HepG2 (cell line): Measurements from ENCODE around the gene PARN. TPM values are rescaled to one million over a fixed set of nuclear protein-coding genes. Genes with fewer than 3 reads are reported as not detected.

Experiments
- CEBPB ChIP-seq: IDR thresholded peaks from 2 replicates; pipeline ENCODE4 v1.6.1; 2011; ENCODE audit warnings: low read depth, low read length, improper control_type of control experiment, borderline replicate concordance
- CEBPG ChIP-seq: IDR thresholded peaks from 2 replicates; pipeline ENCODE4 v1.6.1; 2016
- GTF2F1 ChIP-seq: fragments of 150-350 bp; IDR thresholded peaks from 2 replicates; pipeline ENCODE4 v1.6.1; 2014; ENCODE audit warnings: low read length
- KMT2B ChIP-seq: IDR thresholded peaks from 2 replicates; pipeline ENCODE4 v1.6.1; 2016; ENCODE audit warnings: missing genetic modification reagents, missing compliant biosample characterization
- NCOA2 ChIP-seq: sonication (generic); formaldehyde crosslinking; IDR thresholded peaks from 2 replicates; pipeline ENCODE4 v1.8.0; 2022; ENCODE audit warnings: inconsistent platforms
- TBX2 ChIP-seq: sonication (generic); formaldehyde crosslinking; IDR thresholded peaks from 2 replicates; pipeline ENCODE4 v1.5.0; 2020; ENCODE audit warnings: missing genetic modification reagents, mild to moderate bottlenecking, borderline replicate concordance
- ZBTB33 ChIP-seq: sonication (generic); formaldehyde crosslinking; IDR thresholded peaks from 2 replicates; pipeline ENCODE4 v1.4.0; 2020; ENCODE audit warnings: missing genetic modification reagents
- ZNF234 ChIP-seq: sonication (generic); formaldehyde crosslinking; conservative IDR thresholded peaks from 2 replicates; pipeline ENCODE4 v1.5.1; 2020; ENCODE audit warnings: mild to moderate bottlenecking, missing genetic modification reagents
- ZNF337 ChIP-seq: sonication (generic); formaldehyde crosslinking; IDR thresholded peaks from 2 replicates; pipeline ENCODE4 v1.5.1; 2020; ENCODE audit warnings: missing genetic modification reagents, low read depth, mild to moderate bottlenecking, borderline replicate concordance
- ZNF414 ChIP-seq: sonication (generic); formaldehyde crosslinking; IDR thresholded peaks from 2 replicates; pipeline ENCODE4 v1.5.0; 2020; ENCODE audit warnings: missing genetic modification reagents
- ZNF501 ChIP-seq: sonication (generic); formaldehyde crosslinking; IDR thresholded peaks from 2 replicates; pipeline ENCODE4 v1.5.1; 2020; ENCODE audit warnings: mild to moderate bottlenecking, moderate library complexity, missing genetic modification reagents
- ZSCAN22 ChIP-seq: sonication (generic); formaldehyde crosslinking; IDR thresholded peaks from 2 replicates; pipeline ENCODE4 v1.4.0; 2020; ENCODE audit warnings: mild to moderate bottlenecking, missing genetic modification reagents
- polyA plus RNA-seq, 8 experiments: library from polyadenylated mRNA; depleted of rRNA in 3 of 8; stranded (reverse) in 7 of 8; unstranded in 1 of 8; fragments of >200 nt; fragmentation: Illumina TruSeq in 4 of 8; extraction: Trizol in 4 of 8; gene quantifications; 2 replicates each; pipeline versions ENCODE4 v1.2.1 to v1.2.3, GENCODE V29; 2011 to 2016; ENCODE audit warnings: low read depth in 4 of 8, missing spikeins in 1 of 8, mixed read lengths in 1 of 8; ENCODE audit not compliant: insufficient read depth in 1 of 8
- total RNA-seq, 5 experiments: library from RNA; depleted of rRNA; stranded (reverse); fragments of >200 nt; fragmentation: Illumina TruSeq; extraction: Trizol; gene quantifications; 2 replicates each; pipeline ENCODE4 v1.2.3, GENCODE V29; 2016; ENCODE audit warnings: low read depth in 1 of 5
- TF ChIP-seq, protein P1 (sequence below): IDR thresholded peaks from 2 replicates; pipeline ENCODE4 v1.6.1; 2016; ENCODE audit warnings: missing genetic modification reagents, missing compliant biosample characterization
- TF ChIP-seq, protein P2 (sequence below): sonication (generic); formaldehyde crosslinking; IDR thresholded peaks from 2 replicates; pipeline ENCODE4 v1.5.0; 2020; ENCODE audit warnings: mild to moderate bottlenecking, missing genetic modification reagents, borderline replicate concordance
- TF ChIP-seq, protein P3 (sequence below): sonication (generic); formaldehyde crosslinking; IDR thresholded peaks from 2 replicates; pipeline ENCODE4 v1.5.0; 2020; ENCODE audit warnings: missing genetic modification reagents

PARN gene
- total and polyA plus RNA-seq, 2 of the 13 experiments (the other 11 are each of a cell fraction or from before 2014, with no cell fraction given) = 13.3 to 47.6 TPM

- TF ChIP-seq, protein P1, sequence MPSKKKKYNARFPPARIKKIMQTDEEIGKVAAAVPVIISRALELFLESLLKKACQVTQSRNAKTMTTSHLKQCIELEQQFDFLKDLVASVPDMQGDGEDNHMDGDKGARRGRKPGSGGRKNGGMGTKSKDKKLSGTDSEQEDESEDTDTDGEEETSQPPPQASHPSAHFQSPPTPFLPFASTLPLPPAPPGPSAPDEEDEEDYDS (CRISPR knock-in tag) = 0 out of 2 replicates have a peak, but pooled peaks have one; percentile 9
- TF ChIP-seq ZNF414 (CRISPR knock-in tag) (0 out of 2 replicates have a peak, but pooled peaks have one; percentile 64), ZNF501 (CRISPR knock-in tag) (peak; percentile 51; the same call in 1 of the 2 replicates), CEBPB (peak; percentile 17; the same call in 1 of the 2 replicates), CEBPG (CRISPR knock-in tag) (peak; percentile 68), NCOA2 (peak; percentile 54; the same call in 1 of the 2 replicates), ZNF337 (0 out of 2 replicates have a peak, but pooled peaks have one; percentile 60), ZBTB33 (CRISPR knock-in tag) (peak; percentile 82), ZSCAN22 (CRISPR knock-in tag) (no peak), ZNF234 (CRISPR knock-in tag) (no peak), KMT2B (CRISPR knock-in tag) (peak; percentile 58), GTF2F1 (no peak), TBX2 (CRISPR knock-in tag) (peak; percentile 61)
- TF ChIP-seq, protein P2, sequence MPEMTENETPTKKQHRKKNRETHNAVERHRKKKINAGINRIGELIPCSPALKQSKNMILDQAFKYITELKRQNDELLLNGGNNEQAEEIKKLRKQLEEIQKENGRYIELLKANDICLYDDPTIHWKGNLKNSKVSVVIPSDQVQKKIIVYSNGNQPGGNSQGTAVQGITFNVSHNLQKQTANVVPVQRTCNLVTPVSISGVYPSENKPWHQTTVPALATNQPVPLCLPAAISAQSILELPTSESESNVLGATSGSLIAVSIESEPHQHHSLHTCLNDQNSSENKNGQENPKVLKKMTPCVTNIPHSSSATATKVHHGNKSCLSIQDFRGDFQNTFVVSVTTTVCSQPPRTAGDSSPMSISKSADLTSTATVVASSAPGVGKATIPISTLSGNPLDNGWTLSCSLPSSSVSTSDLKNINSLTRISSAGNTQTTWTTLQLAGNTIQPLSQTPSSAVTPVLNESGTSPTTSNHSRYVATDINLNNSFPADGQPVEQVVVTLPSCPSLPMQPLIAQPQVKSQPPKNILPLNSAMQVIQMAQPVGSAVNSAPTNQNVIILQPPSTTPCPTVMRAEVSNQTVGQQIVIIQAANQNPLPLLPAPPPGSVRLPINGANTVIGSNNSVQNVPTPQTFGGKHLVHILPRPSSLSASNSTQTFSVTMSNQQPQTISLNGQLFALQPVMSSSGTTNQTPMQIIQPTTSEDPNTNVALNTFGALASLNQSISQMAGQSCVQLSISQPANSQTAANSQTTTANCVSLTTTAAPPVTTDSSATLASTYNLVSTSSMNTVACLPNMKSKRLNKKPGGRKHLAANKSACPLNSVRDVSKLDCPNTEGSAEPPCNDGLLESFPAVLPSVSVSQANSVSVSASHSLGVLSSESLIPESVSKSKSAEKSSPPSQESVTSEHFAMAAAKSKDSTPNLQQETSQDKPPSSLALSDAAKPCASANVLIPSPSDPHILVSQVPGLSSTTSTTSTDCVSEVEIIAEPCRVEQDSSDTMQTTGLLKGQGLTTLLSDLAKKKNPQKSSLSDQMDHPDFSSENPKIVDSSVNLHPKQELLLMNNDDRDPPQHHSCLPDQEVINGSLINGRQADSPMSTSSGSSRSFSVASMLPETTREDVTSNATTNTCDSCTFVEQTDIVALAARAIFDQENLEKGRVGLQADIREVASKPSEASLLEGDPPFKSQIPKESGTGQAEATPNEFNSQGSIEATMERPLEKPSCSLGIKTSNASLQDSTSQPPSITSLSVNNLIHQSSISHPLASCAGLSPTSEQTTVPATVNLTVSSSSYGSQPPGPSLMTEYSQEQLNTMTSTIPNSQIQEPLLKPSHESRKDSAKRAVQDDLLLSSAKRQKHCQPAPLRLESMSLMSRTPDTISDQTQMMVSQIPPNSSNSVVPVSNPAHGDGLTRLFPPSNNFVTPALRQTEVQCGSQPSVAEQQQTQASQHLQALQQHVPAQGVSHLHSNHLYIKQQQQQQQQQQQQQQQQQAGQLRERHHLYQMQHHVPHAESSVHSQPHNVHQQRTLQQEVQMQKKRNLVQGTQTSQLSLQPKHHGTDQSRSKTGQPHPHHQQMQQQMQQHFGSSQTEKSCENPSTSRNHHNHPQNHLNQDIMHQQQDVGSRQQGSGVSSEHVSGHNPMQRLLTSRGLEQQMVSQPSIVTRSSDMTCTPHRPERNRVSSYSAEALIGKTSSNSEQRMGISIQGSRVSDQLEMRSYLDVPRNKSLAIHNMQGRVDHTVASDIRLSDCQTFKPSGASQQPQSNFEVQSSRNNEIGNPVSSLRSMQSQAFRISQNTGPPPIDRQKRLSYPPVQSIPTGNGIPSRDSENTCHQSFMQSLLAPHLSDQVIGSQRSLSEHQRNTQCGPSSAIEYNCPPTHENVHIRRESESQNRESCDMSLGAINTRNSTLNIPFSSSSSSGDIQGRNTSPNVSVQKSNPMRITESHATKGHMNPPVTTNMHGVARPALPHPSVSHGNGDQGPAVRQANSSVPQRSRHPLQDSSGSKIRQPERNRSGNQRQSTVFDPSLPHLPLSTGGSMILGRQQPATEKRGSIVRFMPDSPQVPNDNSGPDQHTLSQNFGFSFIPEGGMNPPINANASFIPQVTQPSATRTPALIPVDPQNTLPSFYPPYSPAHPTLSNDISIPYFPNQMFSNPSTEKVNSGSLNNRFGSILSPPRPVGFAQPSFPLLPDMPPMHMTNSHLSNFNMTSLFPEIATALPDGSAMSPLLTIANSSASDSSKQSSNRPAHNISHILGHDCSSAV (CRISPR knock-in tag) = no peak
- TF ChIP-seq, protein P3, sequence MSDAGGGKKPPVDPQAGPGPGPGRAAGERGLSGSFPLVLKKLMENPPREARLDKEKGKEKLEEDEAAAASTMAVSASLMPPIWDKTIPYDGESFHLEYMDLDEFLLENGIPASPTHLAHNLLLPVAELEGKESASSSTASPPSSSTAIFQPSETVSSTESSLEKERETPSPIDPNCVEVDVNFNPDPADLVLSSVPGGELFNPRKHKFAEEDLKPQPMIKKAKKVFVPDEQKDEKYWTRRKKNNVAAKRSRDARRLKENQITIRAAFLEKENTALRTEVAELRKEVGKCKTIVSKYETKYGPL (CRISPR knock-in tag) = no peak
Measured at GRCh38 chr16:14473488-14473887, 156.6 kb downstream of the PARN start (continued).
